Retinal pigment epithelial cell (primary cell): ENCODE results near the gene DSPP.

Source experiments
- DNase-seq: peaks from one replicate; pipeline ENCODE4 v3.0.0-alpha.2; 2010; ENCODE audit warnings: low read depth
- H3K4me3 ChIP-seq: 2 replicates; pipeline ENCODE4 v1.5.1; 2011; ENCODE audit warnings: mild to moderate bottlenecking, low read length, control low read depth, moderate library complexity
- CTCF ChIP-seq: conservative IDR thresholded peaks from 2 replicates; pipeline ENCODE4 v1.5.1; 2011; ENCODE audit warnings: low read depth, low read length, control low read depth, inconsistent platforms

Gene DSPP

GRCh38 chr4:87592124-87592523, 16.2 kb upstream of the DSPP start:
- no peak for TF ChIP-seq CTCF
- no peak overlapping the region for H3K4me3 ChIP-seq
- DNase-seq, result no peak

GRCh38 chr4:87601361-87601760, 7.0 kb upstream of the DSPP start:
- DNase-seq, result no peak
- H3K4me3 ChIP-seq, result no peak overlapping the region
- no peak for TF ChIP-seq CTCF

GRCh38 chr4:87614292-87614890, 6.1 kb downstream of the DSPP start:
- TF ChIP-seq CTCF, result no peak
- no peak overlapping the region for H3K4me3 ChIP-seq
- no peak for DNase-seq

GRCh38 chr4:87616268-87616667, 7.9 kb downstream of the DSPP start:
- no peak overlapping the region for H3K4me3 ChIP-seq
- no peak for TF ChIP-seq CTCF
- no peak for DNase-seq

- DNase-seq, result no peak
- no peak overlapping the region for H3K4me3 ChIP-seq
- no peak for TF ChIP-seq CTCF
Measured at GRCh38 chr4:87620086-87620485, 11.8 kb downstream of the DSPP start.

- TF ChIP-seq CTCF, result no peak
- no peak overlapping the region for H3K4me3 ChIP-seq
- no peak for DNase-seq
Measured at GRCh38 chr4:87620491-87620890, 12.2 kb downstream of the DSPP start.

- no peak for DNase-seq
- no peak overlapping the region for H3K4me3 ChIP-seq
- no peak for TF ChIP-seq CTCF
Measured at GRCh38 chr4:87622303-87622702, 14.0 kb downstream of the DSPP start.
